Measurements from ENCODE around the gene DNAJC22. TPM values are rescaled to one million over a fixed set of nuclear protein-coding genes. Genes with fewer than 3 reads are reported as not detected.

DNAJC22 gene
- total and polyA plus RNA-seq, 2 of the 13 experiments (the other 11 are each of a cell fraction or from before 2014, with no cell fraction given), result 25.2 to 31.7 TPM

- TF ChIP-seq DPF2 (CRISPR knock-in tag; IDR thresholded peaks at IDR 0.05; ENCODE audit: borderline replicate concordance, low read depth), result no peak
- TF ChIP-seq ZNF724P (CRISPR knock-in tag; IDR thresholded peaks at IDR 0.05; ENCODE audit: borderline replicate concordance), result no peak
- TF ChIP-seq MIER2 (CRISPR knock-in tag; IDR thresholded peaks at IDR 0.05), result no peak
- no peak for TF ChIP-seq ZNF672 (CRISPR knock-in tag; IDR thresholded peaks at IDR 0.05)
- no peak for TF ChIP-seq SP2 (CRISPR knock-in tag; IDR thresholded peaks at IDR 0.05)
- TF ChIP-seq, protein P1, sequence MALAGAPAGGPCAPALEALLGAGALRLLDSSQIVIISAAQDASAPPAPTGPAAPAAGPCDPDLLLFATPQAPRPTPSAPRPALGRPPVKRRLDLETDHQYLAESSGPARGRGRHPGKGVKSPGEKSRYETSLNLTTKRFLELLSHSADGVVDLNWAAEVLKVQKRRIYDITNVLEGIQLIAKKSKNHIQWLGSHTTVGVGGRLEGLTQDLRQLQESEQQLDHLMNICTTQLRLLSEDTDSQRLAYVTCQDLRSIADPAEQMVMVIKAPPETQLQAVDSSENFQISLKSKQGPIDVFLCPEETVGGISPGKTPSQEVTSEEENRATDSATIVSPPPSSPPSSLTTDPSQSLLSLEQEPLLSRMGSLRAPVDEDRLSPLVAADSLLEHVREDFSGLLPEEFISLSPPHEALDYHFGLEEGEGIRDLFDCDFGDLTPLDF (CRISPR knock-in tag; IDR thresholded peaks at IDR 0.05), result peak; percentile 80
- TF ChIP-seq ZNF503 (CRISPR knock-in tag; IDR thresholded peaks at IDR 0.05), result no peak
- TF ChIP-seq KLF15 (CRISPR knock-in tag; IDR thresholded peaks at IDR 0.05; ENCODE audit: borderline replicate concordance), result peak; percentile 24; the same call in 1 of the 2 replicates
- TF ChIP-seq FOXK2 (IDR thresholded peaks at IDR 0.05), result no peak
- TF ChIP-seq, protein P2, sequence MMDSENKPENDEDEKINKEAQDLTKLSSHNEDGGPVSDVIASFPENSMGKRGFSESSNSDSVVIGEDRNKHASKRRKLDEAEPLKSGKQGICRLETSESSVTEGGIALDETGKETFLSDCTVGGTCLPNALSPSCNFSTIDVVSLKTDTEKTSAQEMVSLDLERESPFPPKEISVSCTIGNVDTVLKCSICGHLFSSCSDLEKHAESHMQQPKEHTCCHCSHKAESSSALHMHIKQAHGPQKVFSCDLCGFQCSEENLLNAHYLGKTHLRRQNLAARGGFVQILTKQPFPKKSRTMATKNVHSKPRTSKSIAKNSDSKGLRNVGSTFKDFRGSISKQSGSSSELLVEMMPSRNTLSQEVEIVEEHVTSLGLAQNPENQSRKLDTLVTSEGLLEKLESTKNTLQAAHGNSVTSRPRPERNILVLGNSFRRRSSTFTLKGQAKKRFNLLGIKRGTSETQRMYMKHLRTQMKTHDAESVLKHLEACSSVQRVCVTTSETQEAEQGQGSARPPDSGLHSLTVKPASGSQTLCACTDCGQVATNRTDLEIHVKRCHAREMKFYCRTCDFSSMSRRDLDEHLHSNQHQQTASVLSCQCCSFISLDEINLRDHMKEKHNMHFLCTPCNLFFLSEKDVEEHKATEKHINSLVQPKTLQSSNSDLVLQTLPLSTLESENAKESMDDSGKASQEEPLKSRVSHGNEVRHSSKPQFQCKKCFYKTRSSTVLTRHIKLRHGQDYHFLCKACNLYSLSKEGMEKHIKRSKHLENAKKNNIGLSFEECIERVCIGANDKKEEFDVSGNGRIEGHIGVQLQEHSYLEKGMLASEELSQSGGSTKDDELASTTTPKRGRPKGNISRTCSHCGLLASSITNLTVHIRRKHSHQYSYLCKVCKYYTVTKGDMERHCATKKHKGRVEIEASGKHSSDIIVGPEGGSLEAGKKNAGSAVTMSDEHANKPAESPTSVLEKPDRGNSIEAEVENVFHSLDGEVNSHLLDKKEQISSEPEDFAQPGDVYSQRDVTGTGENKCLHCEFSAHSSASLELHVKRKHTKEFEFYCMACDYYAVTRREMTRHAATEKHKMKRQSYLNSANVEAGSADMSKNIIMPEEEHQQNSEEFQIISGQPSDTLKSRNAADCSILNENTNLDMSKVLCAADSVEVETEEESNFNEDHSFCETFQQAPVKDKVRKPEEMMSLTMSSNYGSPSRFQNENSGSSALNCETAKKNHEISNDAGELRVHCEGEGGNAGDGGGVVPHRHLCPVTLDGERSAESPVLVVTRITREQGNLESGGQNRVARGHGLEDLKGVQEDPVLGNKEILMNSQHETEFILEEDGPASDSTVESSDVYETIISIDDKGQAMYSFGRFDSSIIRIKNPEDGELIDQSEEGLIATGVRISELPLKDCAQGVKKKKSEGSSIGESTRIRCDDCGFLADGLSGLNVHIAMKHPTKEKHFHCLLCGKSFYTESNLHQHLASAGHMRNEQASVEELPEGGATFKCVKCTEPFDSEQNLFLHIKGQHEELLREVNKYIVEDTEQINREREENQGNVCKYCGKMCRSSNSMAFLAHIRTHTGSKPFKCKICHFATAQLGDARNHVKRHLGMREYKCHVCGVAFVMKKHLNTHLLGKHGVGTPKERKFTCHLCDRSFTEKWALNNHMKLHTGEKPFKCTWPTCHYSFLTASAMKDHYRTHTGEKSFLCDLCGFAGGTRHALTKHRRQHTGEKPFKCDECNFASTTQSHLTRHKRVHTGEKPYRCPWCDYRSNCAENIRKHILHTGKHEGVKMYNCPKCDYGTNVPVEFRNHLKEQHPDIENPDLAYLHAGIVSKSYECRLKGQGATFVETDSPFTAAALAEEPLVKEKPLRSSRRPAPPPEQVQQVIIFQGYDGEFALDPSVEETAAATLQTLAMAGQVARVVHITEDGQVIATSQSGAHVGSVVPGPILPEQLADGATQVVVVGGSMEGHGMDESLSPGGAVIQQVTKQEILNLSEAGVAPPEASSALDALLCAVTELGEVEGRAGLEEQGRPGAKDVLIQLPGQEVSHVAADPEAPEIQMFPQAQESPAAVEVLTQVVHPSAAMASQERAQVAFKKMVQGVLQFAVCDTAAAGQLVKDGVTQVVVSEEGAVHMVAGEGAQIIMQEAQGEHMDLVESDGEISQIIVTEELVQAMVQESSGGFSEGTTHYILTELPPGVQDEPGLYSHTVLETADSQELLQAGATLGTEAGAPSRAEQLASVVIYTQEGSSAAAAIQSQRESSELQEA (CRISPR knock-in tag; IDR thresholded peaks at IDR 0.05; ENCODE audit: not compliant biosample characterization), result no peak
- TF ChIP-seq NFRKB (IDR thresholded peaks at IDR 0.05), result no peak
- TF ChIP-seq ZNF138 (CRISPR knock-in tag; IDR thresholded peaks at IDR 0.05; ENCODE audit: low read depth), result peak; percentile 43; the same call in 1 of the 2 replicates
- no peak for TF ChIP-seq RFX5 (IDR thresholded peaks at IDR 0.05; ENCODE audit: low read depth, low read length)
- TF ChIP-seq, protein P3, sequence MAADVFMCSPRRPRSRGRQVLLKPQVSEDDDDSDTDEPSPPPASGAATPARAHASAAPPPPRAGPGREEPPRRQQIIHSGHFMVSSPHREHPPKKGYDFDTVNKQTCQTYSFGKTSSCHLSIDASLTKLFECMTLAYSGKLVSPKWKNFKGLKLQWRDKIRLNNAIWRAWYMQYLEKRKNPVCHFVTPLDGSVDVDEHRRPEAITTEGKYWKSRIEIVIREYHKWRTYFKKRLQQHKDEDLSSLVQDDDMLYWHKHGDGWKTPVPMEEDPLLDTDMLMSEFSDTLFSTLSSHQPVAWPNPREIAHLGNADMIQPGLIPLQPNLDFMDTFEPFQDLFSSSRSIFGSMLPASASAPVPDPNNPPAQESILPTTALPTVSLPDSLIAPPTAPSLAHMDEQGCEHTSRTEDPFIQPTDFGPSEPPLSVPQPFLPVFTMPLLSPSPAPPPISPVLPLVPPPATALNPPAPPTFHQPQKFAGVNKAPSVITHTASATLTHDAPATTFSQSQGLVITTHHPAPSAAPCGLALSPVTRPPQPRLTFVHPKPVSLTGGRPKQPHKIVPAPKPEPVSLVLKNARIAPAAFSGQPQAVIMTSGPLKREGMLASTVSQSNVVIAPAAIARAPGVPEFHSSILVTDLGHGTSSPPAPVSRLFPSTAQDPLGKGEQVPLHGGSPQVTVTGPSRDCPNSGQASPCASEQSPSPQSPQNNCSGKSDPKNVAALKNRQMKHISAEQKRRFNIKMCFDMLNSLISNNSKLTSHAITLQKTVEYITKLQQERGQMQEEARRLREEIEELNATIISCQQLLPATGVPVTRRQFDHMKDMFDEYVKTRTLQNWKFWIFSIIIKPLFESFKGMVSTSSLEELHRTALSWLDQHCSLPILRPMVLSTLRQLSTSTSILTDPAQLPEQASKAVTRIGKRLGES (CRISPR knock-in tag; IDR thresholded peaks at IDR 0.05; ENCODE audit: borderline replicate concordance), result no peak
- 0 out of 2 replicates have a peak, but pooled peaks have one; percentile 61 for TF ChIP-seq ZNF230 (CRISPR knock-in tag; IDR thresholded peaks at IDR 0.05)
These were observed 20.1 kb downstream of the DNAJC22 start (continued) for GRCh38 chr12:49366652-49367380.
